Activated CD4-positive, CD25-positive, alpha-beta regulatory T cell treated with anti-CD3 and anti-CD28 coated beads, Interleukin-2, amount 50 U/mL, for 16 hours (primary cell): Measurements from ENCODE around the gene TENT4B.

Experiments used
- DNase-seq: peaks from one replicate; pipeline ENCODE4 v3.0.0-alpha.2; 2020; ENCODE audit warnings: low read depth, low spot score

TENT4B gene

GRCh38 chr16:50270510-50271147, 117.5 kb downstream of the TENT4B start:
- DNase-seq, result no peak

- DNase-seq, result no peak
Observed at GRCh38 chr16:50271148-50272041, 118.3 kb downstream of the TENT4B start.

GRCh38 chr16:50272111-50272571, 119.0 kb downstream of the TENT4B start:
- DNase-seq, result no peak

GRCh38 chr16:50272687-50273381, 119.7 kb downstream of the TENT4B start:
- DNase-seq, result no peak

- no peak for DNase-seq
Observed at GRCh38 chr16:50273382-50273690, 120.2 kb downstream of the TENT4B start.

- no peak for DNase-seq
Observed at GRCh38 chr16:50273888-50274325, 120.8 kb downstream of the TENT4B start.

DNA sequence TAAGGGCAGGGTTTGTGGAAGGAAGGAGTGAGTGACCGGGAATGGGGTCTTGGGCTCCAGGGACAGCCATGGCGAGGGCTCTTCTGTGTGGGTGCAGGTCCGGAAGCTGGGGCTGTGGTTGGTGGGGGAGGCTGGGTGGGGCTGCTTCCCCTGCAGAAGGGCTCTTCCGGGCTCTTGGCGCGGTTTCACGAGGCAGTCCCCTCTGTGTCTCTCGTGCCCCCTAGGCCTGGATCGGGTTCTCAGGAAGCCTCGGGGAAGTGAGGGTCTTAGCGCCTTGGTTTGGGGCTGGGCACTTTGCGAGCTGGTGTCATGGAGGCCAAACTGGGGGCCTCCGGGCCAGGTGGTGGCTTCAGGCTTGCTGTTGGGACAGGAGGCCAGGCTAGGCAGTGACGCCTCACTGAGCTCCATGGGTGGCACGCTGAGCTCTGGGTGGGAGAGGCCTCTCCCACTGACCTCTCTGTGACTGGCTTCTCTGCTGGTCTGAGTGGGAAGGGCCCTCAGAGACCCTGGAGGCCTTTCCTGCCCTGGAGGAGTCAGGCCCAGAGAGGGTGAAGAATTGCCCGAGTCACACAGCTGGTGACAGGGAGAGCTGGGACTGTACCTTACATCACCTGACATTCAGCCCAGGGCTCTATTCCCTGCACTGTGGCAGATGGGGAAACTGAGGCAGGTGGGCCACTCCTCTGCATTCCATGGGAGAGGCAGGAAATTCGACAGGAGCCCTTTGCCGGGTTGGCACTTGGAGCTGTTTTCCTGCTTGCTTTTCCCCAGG, 121.4 kb downstream of the TENT4B start:
- DNase-seq, result no peak

- DNase-seq, result no peak
Observed at GRCh38 chr16:50275098-50275415, 122.0 kb downstream of the TENT4B start.

GRCh38 chr16:50275428-50276325, 122.6 kb downstream of the TENT4B start:
- DNase-seq, result no peak

DNA sequence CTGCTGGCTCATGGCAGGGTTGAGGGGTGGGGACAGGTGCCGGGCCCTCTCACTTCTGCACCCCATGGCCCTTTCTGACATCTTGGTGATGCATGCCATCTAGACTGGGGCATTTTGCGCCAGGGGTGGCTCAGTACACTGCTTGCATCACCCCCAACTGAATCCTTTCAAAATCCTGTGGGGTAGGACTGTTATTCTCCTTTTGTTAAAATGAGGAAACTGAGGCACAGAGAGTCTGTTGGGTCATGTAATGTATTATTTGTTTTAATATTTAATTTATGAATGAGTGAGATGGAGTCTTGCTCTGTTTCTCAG, 123.2 kb downstream of the TENT4B start:
- no peak for DNase-seq

DNA sequence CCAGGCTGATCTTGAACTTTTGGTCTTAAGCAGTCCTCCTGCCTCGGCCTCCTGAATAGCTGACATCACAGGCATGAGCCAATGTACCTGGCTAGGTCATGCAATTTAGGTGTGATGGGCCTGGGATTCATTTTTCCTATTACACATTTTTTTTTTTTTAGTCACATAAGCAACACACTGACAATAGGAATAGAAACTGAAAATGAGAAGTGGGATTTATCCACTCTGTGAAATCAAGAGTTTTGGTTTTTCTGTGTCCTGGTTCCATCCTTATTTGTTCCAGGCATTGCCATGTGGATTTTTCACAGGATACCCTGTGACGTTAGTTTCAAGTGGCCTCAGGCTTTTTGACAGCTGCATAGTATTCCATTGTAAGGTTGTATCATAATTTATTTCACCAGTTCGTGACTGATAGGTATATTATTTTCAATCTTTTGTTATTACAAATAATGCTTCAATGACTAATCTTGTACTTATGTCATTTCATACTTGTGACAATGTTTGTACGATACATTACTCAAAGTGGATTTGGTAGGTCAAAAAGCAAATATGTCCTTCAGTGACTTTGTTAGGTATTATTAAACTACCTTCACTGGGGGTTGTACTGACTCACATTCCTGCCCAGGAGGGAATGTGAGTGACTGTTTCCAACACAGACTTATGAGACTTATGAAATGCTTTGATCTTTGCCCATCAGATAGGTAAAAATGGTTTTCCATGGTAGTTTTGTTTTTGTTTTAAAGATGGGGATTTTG, 123.9 kb downstream of the TENT4B start:
- no peak for DNase-seq

GRCh38 chr16:50278251-50278650, 125.1 kb downstream of the TENT4B start:
- DNase-seq, result no peak

- no peak for DNase-seq
Observed at GRCh38 chr16:50279504-50279865, 126.4 kb downstream of the TENT4B start.

GRCh38 chr16:50280932-50281331, 127.8 kb downstream of the TENT4B start:
- DNase-seq, result no peak
